HG02571 (cell line): ENCODE results near the gene MAP3K20.
"Not testable (repeated sequence)": the region's sequence is repeated elsewhere in the genome, so short reads cannot be mapped to it uniquely, and the experiment has no call there.

Source experiments
- ATAC-seq: cut with Tn5 transposase; IDR thresholded peaks from one replicate; pipeline ENCODE4 v1.9.1; 2021; ENCODE audit warnings: mild to moderate bottlenecking, moderate library complexity; ENCODE audit not compliant: unreplicated experiment

Gene MAP3K20

DNA sequence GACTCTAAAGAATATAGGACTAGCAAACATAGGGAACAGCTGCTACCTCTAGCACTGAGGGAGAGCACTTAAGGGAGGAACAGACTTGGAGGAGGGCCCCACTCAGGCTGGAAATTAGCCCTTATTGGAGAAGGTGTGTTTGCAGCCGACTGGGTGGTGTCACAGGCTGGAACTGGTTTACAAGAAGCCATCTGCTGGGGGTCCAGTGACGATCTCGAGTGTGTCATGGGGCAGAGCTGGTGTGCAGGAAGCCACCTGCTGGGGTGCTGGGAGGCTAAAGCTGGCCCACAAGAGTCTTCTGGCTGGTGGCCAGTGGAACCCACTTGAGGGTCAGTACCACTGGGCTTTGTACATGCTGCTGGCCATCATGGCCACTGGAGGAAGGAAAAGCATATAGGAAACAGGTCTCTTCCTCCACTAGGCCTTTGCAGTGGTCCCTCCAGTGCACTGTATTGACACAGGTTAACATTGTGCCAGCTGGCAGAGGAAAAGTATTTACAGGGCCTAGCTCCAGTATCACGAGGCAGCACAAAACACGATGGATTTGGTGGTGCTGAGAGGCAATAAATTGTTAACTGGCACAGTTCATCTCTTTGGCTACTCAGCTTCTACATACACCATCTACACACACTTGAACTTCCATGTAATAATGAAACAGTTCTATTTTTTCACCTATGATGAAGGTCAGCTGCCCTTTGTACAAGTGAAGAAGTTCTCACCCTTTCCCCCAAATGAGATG, 43.6 kb downstream of the MAP3K20 start:
- ATAC-seq, result peak; percentile 56

DNA sequence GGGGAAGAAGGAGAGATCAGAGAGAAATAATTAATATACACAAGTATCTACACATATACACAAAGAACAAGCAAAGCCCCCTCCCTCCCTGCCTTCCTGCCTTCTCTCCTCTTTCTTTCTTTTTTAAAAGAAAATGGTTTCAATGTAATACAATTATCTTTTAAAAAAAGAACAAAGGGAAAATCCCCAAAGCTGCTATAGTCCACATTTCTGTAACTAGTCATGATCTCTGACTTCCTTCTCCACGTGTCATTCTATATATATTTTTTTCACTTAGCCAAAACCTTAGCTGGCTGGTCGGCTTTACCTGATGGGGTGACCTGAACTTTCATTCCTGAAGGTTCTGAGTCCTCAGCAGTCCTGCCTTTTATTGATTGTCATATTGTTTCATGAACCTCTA, 44.3 kb downstream of the MAP3K20 start:
- no peak for ATAC-seq

DNA sequence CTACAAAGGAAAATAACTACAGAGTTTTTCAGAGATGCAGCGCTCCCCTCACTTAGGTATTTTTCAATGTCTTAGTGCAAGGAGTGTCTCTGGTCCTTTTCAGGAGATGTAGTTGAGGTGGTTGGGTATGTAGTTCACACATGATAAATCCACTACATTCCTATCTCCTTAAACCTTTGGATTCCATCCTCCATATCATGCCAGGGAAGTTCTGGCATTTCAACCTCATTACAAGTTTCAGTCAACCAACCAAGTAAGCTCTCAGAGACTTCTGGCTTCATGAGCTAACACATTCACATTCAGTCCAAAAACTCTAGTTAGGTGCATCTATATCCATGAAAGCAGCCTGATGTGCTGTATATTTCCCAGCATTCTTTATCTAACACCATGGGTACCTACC, 47.3 kb downstream of the MAP3K20 start:
- no peak for ATAC-seq

DNA sequence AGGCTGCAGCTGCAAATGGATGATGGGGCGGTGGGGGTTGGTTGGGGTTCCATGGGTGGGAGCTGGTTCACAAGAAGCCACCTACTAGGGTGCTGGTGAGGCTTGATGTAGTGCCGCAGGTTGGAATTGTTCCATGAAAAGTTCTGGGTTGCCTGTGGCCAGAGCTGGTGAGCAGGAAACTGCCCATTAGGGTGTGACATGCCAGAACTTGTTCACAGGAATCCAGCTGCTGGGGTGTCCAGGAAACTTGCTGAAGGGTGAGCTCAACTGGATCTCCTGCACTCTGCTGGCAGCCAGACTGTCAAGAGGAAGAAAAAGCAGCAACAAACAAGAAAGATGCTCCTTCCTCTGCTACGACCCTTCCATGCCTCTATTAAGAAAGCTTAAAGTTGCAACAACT, 48.8 kb downstream of the MAP3K20 start:
- ATAC-seq, result no peak

DNA sequence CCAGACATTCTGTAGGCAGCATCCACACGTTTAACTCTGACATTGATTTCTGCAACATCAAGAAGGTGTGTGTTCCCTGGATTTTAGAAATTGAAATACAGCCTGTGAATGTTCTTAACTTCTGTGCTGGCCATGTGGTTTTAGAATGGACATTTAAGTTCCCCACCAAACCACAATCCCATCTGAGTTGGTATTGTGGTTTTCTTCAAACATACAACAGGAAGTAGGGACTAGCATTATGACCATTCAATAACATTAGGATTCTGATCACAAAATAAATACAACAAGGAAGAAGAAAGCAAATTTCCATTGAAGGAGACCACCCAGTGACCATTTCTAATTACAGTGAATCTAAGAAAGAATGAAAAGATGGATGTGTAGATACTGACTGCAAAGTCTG, 51.2 kb downstream of the MAP3K20 start:
- ATAC-seq, result no peak

DNA sequence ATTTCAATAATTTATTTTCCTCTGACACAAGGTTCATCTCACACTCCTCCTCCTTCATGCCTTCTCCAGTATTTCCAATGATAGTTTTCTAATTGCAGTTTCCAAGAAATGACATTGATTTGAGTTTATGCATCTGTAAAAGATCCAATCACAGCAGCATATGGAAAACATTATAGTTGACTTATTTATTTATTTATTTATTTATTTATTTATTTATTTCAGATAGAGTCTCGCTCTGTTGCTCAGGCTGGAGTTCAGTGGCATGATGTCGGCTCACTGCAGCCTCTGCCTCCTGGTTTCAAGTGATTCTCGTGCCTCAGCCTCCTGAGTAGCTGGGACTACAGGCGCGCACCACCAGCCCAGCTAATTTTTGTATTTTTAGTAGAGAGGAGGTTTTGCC, 52.5 kb downstream of the MAP3K20 start:
- not testable (repeated sequence) for ATAC-seq

DNA sequence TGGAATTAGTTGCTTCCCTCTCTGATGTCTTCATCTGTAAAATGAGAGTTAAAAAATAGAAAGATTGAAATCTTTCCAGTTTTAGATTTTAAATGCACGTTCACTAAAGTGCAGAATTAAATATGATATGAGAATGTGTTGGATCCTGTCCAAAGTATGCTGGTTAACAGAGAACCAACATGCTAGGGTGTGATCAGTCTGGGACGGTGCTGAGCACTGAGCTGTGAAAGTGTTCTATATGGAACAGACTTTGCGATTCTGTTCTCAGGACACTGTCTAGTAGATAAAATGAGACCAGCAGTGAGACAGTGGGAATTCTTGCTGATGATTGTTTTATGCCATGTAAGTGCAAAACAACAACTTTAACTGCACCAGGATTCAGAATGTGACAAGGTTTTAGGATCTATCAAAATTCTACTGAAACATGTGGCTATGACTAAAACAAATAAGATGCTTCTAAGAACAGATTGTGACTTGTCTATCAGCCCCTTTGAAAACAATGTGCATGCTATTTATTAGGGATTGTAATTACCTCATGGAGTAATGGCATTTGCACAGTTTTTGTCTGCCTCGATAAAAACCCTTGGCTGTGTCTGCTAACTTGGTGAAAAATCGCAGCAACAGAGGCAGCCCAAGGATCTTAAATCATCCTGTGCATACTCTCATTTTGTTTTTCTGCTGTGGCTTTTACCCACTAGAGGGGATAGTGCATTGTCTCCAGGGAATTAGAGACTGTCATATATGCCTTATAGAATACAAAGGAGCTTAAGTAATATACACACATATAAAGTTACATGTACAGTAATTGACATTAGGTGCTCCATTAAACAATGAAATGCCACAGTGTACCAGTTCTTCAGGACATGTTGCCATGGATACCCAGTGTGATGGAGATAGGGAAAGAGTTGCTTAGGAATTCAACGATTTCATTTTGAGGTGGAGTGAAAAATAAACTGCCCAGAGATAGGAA, 55.1 kb downstream of the MAP3K20 start:
- no peak for ATAC-seq

DNA sequence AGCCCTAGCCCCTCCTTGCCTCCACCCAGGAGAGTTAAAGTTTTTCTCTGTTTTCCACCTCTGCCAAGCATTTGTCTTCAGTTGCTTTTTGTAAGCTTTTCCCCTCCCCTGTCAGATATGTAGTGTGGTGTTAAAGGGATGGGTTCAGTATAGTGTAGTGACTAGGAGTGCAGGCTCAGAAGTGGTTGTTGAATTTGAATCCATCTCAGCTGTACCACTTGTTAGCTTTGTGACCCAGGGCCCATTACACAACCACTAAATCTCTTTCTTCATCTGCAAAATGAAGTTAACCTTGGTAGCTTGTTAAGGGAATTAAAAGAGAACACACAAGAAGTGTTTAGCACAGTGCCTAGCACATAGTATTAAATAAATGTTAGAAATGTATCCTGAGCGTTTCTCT, 56.9 kb downstream of the MAP3K20 start:
- ATAC-seq, result no peak

DNA sequence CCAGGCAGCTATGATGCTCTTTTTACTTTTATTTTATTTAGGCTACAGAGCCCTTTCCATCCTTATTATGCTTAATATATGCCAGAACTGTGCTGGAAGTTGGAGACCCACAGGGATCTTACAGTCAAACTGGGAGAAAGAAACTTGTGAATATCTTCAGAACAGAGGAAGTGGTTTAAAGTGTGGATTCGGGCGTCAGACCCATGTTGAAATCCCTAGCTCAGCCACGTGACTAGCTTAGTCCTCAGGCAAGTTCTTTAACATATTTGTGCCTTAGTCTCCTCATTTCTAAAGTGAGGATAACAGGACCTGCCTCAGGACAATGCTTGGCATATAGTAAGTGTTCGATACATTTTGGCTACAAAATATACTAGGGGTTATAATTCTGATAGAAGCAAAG, 59.1 kb downstream of the MAP3K20 start:
- ATAC-seq, result no peak

DNA sequence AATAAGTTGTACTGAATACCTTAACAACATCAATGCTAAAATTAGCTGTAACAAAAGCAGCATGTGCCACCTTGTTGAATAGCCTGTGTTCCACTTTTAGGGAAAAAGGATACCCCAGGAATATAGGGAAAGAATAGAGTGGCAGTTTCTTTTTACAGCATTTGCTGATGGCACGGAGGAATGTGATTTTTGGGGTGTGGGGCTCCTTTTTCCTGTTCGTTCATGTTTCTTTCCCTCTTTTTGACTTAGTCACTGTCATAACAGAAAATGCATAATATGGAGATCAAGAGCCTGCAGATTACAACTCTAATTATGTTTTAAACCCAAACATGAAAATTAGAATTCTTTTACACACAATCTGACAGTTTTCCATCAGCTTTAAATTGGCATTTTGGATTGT, 60.4 kb downstream of the MAP3K20 start:
- no peak for ATAC-seq

DNA sequence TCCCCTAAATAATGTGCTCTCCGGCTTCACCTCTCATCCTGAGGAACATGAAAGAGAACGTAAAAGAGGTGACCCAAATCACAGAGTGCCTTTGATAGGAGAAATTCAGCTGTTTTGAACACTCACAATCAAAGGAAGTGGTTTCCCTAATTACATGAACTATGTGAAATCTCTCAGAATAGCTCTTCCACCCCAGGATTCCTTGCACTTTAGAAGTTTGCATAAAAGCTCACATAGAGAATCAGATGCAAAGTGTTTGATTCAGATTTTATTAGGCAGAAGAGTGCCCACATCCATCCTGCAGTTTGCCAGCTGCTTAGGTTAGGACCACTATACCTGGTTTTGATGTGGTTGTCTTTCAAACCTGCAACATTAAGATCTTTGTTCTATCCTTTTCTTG, 61.0 kb downstream of the MAP3K20 start:
- no peak for ATAC-seq

DNA sequence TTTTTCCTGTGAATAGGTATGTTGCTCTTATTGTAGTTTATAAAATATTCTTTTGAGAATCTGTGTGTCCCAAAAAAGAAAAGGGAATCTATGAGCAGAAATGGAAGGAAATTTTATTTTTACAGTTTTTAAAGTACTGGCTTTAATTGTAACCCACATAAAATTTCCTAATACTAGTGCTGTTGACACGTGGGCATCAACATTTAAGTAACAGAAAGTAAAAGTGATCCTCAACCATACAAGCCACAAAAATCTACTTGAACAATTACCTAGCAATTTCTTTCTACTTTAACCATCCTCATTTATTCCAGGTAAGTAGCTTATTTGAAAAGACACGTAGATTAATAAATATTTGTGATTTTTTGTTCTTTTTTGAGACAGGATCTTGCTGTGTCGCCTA, 62.0 kb downstream of the MAP3K20 start:
- ATAC-seq, result no peak

DNA sequence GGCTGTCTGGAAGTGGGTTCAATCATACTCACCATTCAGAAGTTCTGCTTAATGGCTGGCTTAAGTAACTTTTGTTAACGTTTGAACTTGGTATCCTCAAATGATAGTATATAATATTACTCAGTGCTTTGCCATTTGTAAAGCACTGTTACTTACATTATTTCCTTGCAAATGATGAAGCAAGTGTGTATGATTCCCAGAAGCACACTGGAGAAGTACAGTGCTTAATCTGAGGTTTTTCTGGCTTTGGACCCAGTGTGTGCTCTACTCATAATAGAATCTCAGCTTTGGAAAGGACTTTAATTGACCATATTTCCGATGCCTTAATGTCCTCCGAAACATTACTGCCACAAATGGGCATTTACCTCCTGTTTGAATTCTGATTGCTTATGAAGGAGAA, 63.3 kb downstream of the MAP3K20 start:
- ATAC-seq, result no peak

DNA sequence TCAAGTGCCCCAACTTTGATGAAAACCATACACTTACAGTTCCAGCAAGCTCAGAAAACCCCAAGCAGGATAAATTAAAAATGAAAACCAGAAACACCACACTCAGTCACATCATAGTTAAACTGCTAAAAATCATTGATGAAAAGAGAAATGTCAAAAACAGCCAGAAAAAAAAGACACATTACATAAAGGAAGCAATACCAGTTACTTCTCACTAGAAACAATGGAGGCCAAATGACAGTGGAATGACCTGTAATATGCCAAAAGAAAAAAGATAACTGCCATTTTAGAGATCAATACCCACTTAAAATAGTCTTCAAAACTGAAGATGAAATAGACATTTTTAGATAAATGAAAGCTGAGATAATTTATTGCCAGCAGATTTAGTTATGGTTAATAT, 66.0 kb downstream of the MAP3K20 start:
- ATAC-seq, result no peak

DNA sequence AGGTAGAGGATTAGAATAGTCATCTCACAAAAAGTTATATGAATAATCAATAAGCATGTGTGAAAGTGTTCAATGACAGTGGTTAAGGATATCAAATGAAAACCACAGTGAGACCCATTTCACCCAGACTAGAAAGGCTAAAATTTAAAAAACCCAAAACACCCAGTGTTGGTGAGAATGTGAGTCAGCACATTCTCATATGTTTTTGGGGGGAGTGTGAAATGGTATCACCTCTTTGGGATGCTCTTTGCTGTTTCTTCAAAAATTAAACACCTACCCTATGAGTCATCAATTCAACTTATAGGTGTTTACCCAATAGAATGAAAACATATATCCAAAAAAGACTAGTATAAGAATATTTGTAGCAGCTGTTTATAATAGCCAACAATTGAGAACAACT, 69.8 kb downstream of the MAP3K20 start:
- no peak for ATAC-seq

DNA sequence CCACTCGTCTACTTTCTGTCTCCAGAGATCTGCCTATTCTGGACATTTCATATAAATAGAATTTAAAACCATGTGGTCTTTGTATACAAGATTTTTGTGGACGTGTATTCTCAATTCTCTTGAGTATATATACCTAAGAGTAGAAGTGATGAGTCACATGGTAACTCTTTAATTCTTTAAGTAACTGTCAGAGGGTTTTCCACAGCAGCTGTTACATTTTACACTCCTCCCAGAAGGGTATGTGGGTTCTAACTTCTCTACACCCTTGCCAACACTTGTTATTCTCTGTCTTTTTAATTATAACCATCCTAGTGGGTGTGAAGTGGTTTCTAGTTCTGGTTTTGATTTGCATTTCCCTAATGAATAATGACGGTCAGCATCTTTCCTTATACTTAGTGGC, 70.9 kb downstream of the MAP3K20 start:
- no peak for ATAC-seq

DNA sequence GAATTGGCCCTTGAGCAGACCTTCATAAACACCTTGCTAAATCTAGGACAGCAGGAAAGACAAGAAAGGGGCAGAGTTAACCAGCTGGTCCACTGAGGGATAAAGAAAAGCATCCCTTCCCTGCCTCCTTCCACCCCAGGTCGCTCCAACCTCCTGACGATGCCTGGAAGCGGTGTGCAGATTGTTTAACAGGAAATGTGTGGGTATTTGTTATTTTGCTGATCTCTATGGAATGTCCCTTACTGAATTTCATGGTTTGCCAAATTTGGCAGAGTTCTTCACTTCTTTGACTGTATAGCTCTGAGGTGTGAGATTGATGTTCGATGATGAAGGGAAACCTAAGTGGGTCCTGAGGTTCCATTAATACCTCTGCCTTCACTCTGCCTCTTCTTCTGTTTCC, 72.9 kb downstream of the MAP3K20 start:
- no peak for ATAC-seq

DNA sequence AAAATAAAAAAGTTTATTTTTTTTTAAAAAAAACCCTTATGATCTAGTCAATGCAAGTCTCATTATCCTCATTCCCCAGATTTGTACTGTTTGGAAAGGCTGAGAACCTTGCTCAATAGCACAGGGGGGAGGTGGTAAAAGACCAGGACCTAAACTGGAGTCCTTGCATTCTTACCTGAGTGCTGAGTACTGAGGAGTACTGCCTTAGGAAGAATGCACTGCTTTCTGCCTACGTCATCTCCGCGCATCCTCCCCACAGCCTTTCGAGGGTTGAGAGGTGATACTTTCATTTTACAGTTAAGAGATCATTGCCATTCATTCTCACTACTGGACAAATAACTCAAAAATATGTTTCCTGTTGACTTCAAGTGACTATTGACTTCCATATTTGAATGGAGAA, 73.8 kb downstream of the MAP3K20 start:
- peak; percentile 71 for ATAC-seq

DNA sequence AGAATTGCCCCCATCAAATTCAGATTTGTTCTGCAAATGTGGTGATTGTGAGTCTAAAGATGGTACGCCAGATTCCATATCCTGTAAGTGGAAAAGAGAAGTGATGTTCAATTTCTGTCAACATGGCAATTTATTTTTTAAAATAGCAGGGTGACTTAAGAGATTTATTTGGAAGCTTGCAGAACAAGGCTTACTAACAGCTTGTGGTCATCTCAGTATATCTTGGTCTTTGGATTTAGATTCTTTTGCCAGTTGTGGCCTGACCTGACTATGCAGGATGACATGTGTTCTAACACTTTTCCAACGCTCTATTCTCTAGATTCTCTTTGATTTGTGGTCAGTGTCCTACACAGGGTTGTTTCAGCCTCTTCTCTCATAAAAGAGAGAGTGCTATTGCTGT, 74.4 kb downstream of the MAP3K20 start:
- ATAC-seq, result no peak

DNA sequence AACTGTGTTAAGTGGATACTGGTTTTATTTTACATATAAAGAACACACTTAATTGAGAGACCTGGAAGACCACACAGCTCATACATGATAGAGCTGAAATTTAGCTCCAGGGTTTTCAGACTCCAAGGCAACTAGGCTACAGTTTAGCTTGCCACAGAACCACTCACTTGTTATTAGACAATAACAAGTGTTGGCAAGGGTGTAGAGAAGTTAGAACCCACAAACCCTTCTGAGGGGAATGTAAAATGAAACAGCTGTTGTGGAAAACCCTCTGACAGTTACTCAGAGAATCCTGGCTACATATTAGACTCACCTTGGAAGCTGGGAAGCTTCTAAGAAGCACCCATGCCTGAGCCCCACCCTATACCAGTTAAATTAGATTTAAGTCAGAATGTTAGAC, 75.3 kb downstream of the MAP3K20 start:
- no peak for ATAC-seq

DNA sequence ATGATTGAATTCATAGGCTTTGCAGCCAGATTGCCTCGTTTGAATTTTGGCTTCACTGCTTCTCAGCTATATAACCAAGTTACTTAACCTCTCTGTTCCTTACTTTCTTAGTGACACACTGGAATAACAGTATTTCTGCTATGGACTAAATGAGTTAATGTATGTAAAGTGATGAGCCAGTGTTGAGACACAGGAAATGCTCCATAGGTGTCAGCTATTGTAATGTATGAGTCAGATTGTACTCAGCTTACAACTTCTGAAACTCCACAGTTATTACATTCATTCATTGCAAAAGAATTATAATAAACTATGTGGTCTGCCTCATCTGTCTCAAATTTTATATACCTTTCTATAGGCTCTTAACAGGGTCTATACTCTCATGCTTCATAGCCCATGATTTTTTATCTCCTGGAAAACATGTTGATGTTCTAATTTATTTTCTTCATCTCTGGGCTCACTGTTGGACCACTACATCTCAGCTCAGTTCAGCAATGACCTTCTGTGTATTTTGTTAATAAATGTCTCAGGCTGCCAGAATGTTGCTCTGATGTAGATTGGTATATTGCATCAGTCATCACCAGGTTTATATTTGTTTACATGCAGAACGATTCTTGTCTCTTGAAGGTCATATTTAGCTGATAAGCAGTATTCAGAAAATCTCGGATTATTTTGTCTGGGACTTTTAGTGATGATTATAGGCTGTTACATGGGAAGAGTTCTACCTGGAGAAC, 76.2 kb downstream of the MAP3K20 start:
- ATAC-seq, result no peak
